OCI-LY1 (cell line): ENCODE measurements around the gene ACTG1.
A peak's percentile ranks its signal among the peaks of the same experiment; 100 is the strongest.

Experiments used
- H2AFZ ChIP-seq: fragments of 200-600 bp; sonication (generic), shearing (Covaris generic); 2 replicates; pipeline ENCODE4 v1.6.0; 2014; ENCODE audit warnings: antibody characterized with exemption, mild to moderate bottlenecking, low read length
- H3F3A ChIP-seq: fragments of 200-600 bp; sonication (generic), shearing (Covaris generic); 2 replicates; pipeline ENCODE4 v1.6.0; 2014; ENCODE audit warnings: mild to moderate bottlenecking, antibody characterized with exemption, low read length, moderate library complexity; ENCODE audit not compliant: insufficient read depth
- H3K27ac ChIP-seq: fragments of 200-600 bp; sonication (generic); 2 replicates; pipeline ENCODE4 v1.5.1; 2014; ENCODE audit warnings: low read length, mixed run types, mild to moderate bottlenecking, low read depth; ENCODE audit not compliant: poor library complexity, severe bottlenecking
- H3K27me3 ChIP-seq: fragments of 200-600 bp; sonication (generic); 2 replicates; pipeline ENCODE4 v1.6.0; 2014; ENCODE audit warnings: antibody characterized with exemption, mild to moderate bottlenecking, low read length, moderate library complexity; ENCODE audit not compliant: insufficient read depth
- H3K36me3 ChIP-seq: fragments of 200-600 bp; sonication (generic); 2 replicates; pipeline ENCODE4 v1.6.1; 2014; ENCODE audit warnings: mild to moderate bottlenecking, antibody characterized with exemption, low read length, moderate library complexity, mixed read lengths; ENCODE audit not compliant: insufficient read depth
- H3K4me1 ChIP-seq: fragments of 200-600 bp; sonication (generic); 2 replicates; pipeline ENCODE4 v1.5.1; 2014; ENCODE audit warnings: mild to moderate bottlenecking, low read length, moderate library complexity; ENCODE audit not compliant: insufficient read depth, severe bottlenecking
- H3K4me2 ChIP-seq: fragments of 200-600 bp; sonication (generic), shearing (Covaris generic); 2 replicates; pipeline ENCODE4 v1.6.1; 2014; ENCODE audit warnings: low read length
- H3K4me3 ChIP-seq: fragments of 200-600 bp; sonication (generic); 2 replicates; pipeline ENCODE4 v1.5.1; 2014; ENCODE audit warnings: low read length, low read depth, mild to moderate bottlenecking, mixed read lengths; ENCODE audit not compliant: poor library complexity, severe bottlenecking
- H3K79me2 ChIP-seq: fragments of 200-600 bp; shearing (Covaris generic); 2 replicates; pipeline ENCODE4 v1.6.1; 2016; ENCODE audit warnings: mixed run types, low read length, mixed read lengths; ENCODE audit not compliant: insufficient read depth
- H3K9ac ChIP-seq: fragments of 200-600 bp; sonication (generic), shearing (Covaris generic); 2 replicates; pipeline ENCODE4 v1.6.1; 2014; ENCODE audit warnings: mild to moderate bottlenecking, low read length, mixed read lengths
- H3K9me2 ChIP-seq: fragments of 200-600 bp; sonication (generic), shearing (Covaris generic); 2 replicates; pipeline ENCODE4 v1.6.1; 2014; ENCODE audit warnings: low read depth, mild to moderate bottlenecking, low read length, mixed read lengths
- H3K9me3 ChIP-seq: fragments of 200-600 bp; shearing (Covaris generic); 2 replicates; pipeline ENCODE4 v1.6.1; 2014; ENCODE audit warnings: low read length, mixed read lengths
- H4K20me1 ChIP-seq: fragments of 200-600 bp; sonication (generic), shearing (Covaris generic); 2 replicates; pipeline ENCODE4 v1.6.0; 2016; ENCODE audit warnings: mild to moderate bottlenecking, low read length; ENCODE audit not compliant: insufficient read depth
- EZH2 ChIP-seq: fragments of 200-600 bp; sonication (generic), shearing (Covaris generic); IDR thresholded peaks from 2 replicates; pipeline ENCODE4 v1.8.0; 2017; ENCODE audit warnings: borderline replicate concordance, mixed run types, mild to moderate bottlenecking, antibody characterized with exemption, low read length, moderate library complexity, mixed read lengths
- TF ChIP-seq, protein P1 (sequence below): fragments of 200-600 bp; sonication (generic), shearing (Covaris generic); IDR thresholded peaks from 2 replicates; pipeline ENCODE4 v1.5.1; 2017; ENCODE audit warnings: mild to moderate bottlenecking, antibody characterized with exemption, low read length, moderate library complexity, mixed read lengths

ACTG1 gene

DNA sequence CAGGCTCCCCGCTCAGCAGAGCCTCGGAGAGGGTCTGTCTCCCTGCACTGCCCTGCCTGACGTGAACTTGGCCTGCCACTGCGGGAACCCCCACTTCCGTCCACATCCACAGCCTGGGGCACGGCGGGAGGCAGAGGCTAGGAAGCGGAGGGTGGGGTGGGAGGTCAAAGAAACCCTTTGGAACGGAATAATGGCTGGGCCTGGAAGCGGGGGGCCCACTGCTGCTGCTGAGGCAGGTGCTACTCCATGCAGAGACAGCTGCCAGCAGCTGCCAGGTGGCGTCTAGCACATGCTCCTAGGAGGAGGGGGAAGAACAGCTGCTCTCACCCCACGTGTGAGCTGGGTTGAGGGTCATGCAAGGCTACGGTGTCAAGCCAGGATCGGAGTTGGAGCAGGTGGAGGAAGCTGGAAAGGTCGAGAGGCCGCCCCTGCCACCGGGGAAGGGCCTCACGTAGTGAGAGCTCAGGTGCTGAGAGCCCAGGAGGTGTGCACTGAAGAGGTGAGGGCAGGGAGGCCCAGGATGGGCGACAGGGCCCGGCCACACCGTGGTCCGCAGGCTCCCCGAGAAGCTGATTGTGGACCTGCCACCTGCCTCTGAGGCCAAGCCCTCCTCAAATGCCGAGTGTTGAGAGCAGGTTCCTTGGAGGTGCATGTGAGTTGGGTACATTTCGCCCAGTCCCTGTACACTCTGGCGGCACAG lies 25.4 kb upstream of the ACTG1 start:
- no peak overlapping the region for H3K9ac ChIP-seq
- H3K4me2 ChIP-seq = no peak overlapping the region
- no peaks in the 10 kb centered on the region for H4K20me1 ChIP-seq

DNA sequence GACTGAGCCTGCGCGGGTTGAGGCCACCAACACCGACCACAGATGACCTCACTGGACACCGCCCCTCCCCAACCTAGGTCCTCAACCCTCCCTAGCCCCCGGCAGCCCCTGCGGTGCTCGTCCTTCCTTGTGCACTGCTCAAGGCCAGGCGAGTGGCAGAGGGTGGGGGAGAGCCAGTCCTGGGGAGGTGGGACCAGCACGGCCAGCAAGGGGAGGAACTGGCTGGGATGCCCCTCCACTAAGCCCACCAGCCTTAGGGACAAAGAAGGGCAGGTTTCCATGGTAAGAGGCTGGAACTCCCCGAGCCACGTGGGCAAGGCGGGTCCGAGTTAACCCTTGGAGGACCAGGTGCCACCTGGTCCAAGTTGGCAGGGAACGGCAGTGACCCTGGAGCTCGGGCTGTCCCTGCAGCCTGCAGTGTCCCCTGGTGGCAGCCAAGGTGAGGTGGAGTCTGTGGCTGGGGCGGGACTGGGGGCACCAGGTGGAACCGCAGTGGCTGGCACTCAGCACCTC lies 24.8 kb upstream of the ACTG1 start:
- no peak for TF ChIP-seq EZH2
- TF ChIP-seq, protein P1, sequence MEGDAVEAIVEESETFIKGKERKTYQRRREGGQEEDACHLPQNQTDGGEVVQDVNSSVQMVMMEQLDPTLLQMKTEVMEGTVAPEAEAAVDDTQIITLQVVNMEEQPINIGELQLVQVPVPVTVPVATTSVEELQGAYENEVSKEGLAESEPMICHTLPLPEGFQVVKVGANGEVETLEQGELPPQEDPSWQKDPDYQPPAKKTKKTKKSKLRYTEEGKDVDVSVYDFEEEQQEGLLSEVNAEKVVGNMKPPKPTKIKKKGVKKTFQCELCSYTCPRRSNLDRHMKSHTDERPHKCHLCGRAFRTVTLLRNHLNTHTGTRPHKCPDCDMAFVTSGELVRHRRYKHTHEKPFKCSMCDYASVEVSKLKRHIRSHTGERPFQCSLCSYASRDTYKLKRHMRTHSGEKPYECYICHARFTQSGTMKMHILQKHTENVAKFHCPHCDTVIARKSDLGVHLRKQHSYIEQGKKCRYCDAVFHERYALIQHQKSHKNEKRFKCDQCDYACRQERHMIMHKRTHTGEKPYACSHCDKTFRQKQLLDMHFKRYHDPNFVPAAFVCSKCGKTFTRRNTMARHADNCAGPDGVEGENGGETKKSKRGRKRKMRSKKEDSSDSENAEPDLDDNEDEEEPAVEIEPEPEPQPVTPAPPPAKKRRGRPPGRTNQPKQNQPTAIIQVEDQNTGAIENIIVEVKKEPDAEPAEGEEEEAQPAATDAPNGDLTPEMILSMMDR = peak; percentile 49; the same call in 1 of the 2 replicates
- Histone ChIP-seq H3K4me1 (peaks cover 4% of the 10 kb centered on the region), H3K4me2 (no peak overlapping the region), H3F3A (no peaks in the 10 kb centered on the region), H3K9ac (no peak overlapping the region), H3K9me2 (no peaks in the 10 kb centered on the region), H3K27me3 (no peaks in the 10 kb centered on the region), H2AFZ (no peak overlapping the region), H3K9me3 (no peaks in the 10 kb centered on the region), H3K36me3 (peaks cover 14% of the 10 kb centered on the region; the same call in 1 of the 2 replicates), H3K4me3 (no peak overlapping the region), H3K79me2 (no peaks in the 10 kb centered on the region), H3K27ac (no peak overlapping the region), H4K20me1 (no peaks in the 10 kb centered on the region)

More for the DNA sequence above, 25.4 kb upstream of the ACTG1 start:
- Histone ChIP-seq H3K4me3 (no peak overlapping the region), H3K9me2 (no peaks in the 10 kb centered on the region), H2AFZ (no peak overlapping the region), H3K4me1 (peaks cover 4% of the 10 kb centered on the region), H3K9me3 (no peaks in the 10 kb centered on the region), H3K27ac (no peak overlapping the region), H3K27me3 (no peaks in the 10 kb centered on the region), H3K79me2 (no peaks in the 10 kb centered on the region), H3F3A (no peaks in the 10 kb centered on the region), H3K36me3 (peaks cover 19% of the 10 kb centered on the region; the same call in 1 of the 2 replicates)
- TF ChIP-seq, protein P1 = no peak
- TF ChIP-seq EZH2 = no peak

DNA sequence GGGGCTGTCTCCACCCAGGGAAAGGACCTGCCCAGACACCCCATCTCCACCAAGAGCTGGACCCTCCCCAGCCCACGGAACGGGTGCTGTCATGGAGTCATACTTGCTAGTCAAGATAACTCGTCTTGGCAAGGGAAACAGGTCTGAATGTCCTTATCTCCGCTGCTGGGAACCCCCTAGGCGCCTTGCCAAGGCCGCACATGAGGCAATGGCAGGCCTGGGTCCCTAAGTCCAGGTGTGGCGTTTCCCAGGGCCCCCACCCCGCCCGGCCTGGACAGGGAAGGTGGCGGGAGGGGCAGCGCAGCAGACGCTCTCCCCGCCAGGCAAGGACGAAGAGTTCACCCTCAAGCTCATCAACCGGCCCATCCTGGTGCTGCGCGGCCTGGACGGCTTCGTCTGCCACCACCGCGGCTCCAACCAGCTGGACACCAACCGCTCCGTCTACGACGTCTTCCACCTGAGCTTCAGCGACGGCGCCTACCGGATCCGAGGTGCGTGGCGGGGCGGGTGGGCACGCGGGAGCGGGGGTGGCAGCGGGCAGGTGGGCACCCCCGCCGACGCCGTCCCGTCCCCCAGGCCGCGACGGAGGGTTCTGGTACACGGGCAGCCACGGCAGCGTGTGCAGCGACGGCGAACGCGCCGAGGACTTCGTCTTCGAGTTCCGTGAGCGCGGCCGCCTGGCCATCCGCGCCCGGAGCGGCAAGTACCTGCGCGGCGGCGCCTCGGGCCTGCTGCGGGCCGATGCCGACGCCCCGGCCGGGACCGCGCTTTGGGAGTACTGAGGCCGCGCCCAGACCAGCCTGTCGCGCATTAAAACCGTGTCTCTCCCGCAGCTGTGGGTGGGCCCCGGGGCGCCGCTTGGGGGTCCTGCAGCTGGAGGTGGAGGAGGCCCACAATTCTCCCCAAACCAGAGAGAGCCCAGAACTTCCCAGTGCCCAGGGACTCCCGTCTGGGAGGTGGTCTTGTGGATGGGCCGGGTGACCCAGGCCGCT lies 24.0 kb upstream of the ACTG1 start:
- H3K9me3 ChIP-seq = no peaks in the 10 kb centered on the region
- H3K4me2 ChIP-seq = no peak overlapping the region
- TF ChIP-seq EZH2 = no peak
- TF ChIP-seq, protein P1 = no peak
- H2AFZ ChIP-seq = no peak overlapping the region
- no peak overlapping the region for H3K4me3 ChIP-seq
- no peak overlapping the region for H3K27ac ChIP-seq
- H4K20me1 ChIP-seq = no peaks in the 10 kb centered on the region
- peaks cover 4% of the 10 kb centered on the region for H3K4me1 ChIP-seq
- no peaks in the 10 kb centered on the region for H3F3A ChIP-seq
- peaks cover 14% of the 10 kb centered on the region; the same call in 1 of the 2 replicates for H3K36me3 ChIP-seq
- no peak overlapping the region for H3K9ac ChIP-seq
- no peaks in the 10 kb centered on the region for H3K27me3 ChIP-seq
- no peaks in the 10 kb centered on the region for H3K79me2 ChIP-seq
- H3K9me2 ChIP-seq = no peaks in the 10 kb centered on the region
